SK-N-SH (cell line): Measurements from ENCODE around the gene RASA1. TPM values are rescaled to one million over a fixed set of nuclear protein-coding genes. Genes with fewer than 3 reads are reported as not detected.

Source experiments
- CTCF ChIA-PET: fragments of 300-600, 350-600 bp; formaldehyde crosslinking; extraction: SDS; loops from one replicate; lab custom pipeline; 2021; lab: Yijun Ruan, JAX
- POLR2A ChIA-PET: fragments of 350-600 bp; sonication (Branson Sonifier 250); formaldehyde crosslinking; extraction: SDS; loops from one replicate; lab custom pipeline; 2020; ENCODE audit warnings: antibody characterized with exemption, inconsistent platforms; lab: Yijun Ruan, JAX
- DNase-seq: peaks from one replicate; pipeline ENCODE4 v3.0.0; 2012
- H2AFZ ChIP-seq: fragments of 200-600 bp; sonication (generic); 2 replicates; pipeline ENCODE4 v1.8.1; 2016; ENCODE audit warnings: antibody characterized with exemption, mild to moderate bottlenecking, low read depth
- H3F3A ChIP-seq: fragments of 200-600 bp; sonication (generic); replicated peaks from 2 replicates; pipeline ENCODE3; 2016; ENCODE audit warnings: antibody characterized with exemption, mild to moderate bottlenecking; ENCODE audit not compliant: insufficient read depth
- H3K27ac ChIP-seq, 2 experiments: fragments of 200-500 bp in 1 of 2; fragments of 200-600 bp in 1 of 2; sonication (Bioruptor generic) in 1 of 2; sonication (generic), shearing (Covaris generic) in 1 of 2; 2 replicates each; pipeline versions ENCODE4 v1.5.1 to v1.6.1; 2014 to 2016; ENCODE audit warnings: low read depth in 2 of 2, inconsistent platforms in 1 of 2, low read length in 1 of 2, mild to moderate bottlenecking in 1 of 2, mixed read lengths in 1 of 2
- H3K27me3 ChIP-seq: fragments of 200-600 bp; sonication (generic), shearing (Covaris generic); 2 replicates; pipeline ENCODE4 v1.6.1; 2016; ENCODE audit warnings: mixed run types; ENCODE audit not compliant: insufficient read depth
- H3K36me3 ChIP-seq, 2 experiments: fragments of 200-500 bp in 1 of 2; fragments of 200-600 bp in 1 of 2; sonication (Bioruptor generic) in 1 of 2; sonication (generic) in 1 of 2; replicated peaks in 1 of 2; 2 replicates each; pipeline versions ENCODE3 to v1.5.1; 2014 to 2016; ENCODE audit warnings: low read length in 1 of 2, mild to moderate bottlenecking in 1 of 2; ENCODE audit not compliant: insufficient read depth in 2 of 2, control insufficient read depth in 1 of 2
- H3K4me1 ChIP-seq, 2 experiments: fragments of 200-500 bp in 1 of 2; fragments of 200-600 bp in 1 of 2; sonication (Bioruptor generic) in 1 of 2; sonication (generic), shearing (Covaris generic) in 1 of 2; 2 replicates each; pipeline versions ENCODE4 v1.5.1 to v1.6.1; 2014 to 2016; ENCODE audit warnings: low read depth in 1 of 2, low read length in 1 of 2, mixed run types in 1 of 2; ENCODE audit not compliant: insufficient read depth in 2 of 2, control insufficient read depth in 1 of 2
- H3K4me2 ChIP-seq: fragments of 200-600 bp; sonication (generic), shearing (Covaris generic); 2 replicates; pipeline ENCODE4 v1.6.1; 2017; ENCODE audit warnings: mixed run types
- H3K4me3 ChIP-seq, 2 experiments: fragments of 200-500 bp in 1 of 2; fragments of 200-600 bp in 1 of 2; sonication (Bioruptor generic) in 1 of 2; sonication (generic), shearing (Covaris generic) in 1 of 2; 2 replicates each; pipeline versions ENCODE4 v1.5.1 to v1.8.1; 2014 to 2016; ENCODE audit warnings: low read depth in 2 of 2, inconsistent platforms in 1 of 2, low read length in 1 of 2, mild to moderate bottlenecking in 1 of 2, mixed read lengths in 1 of 2, moderate library complexity in 1 of 2
- H3K79me2 ChIP-seq: fragments of 200-600 bp; sonication (generic); 2 replicates; pipeline ENCODE4 v1.8.1; 2017; ENCODE audit warnings: mild to moderate bottlenecking; ENCODE audit not compliant: insufficient read depth
- H3K9ac ChIP-seq: fragments of 200-600 bp; sonication (generic); 2 replicates; pipeline ENCODE4 v1.6.1; 2017; ENCODE audit warnings: mixed run types
- H3K9me2 ChIP-seq: fragments of 200-600 bp; sonication (generic); 2 replicates; pipeline ENCODE4 v1.6.1; 2017; ENCODE audit warnings: mixed run types
- H3K9me3 ChIP-seq: fragments of 200-600 bp; sonication (generic); 2 replicates; pipeline ENCODE4 v1.6.1; 2017; ENCODE audit warnings: mixed run types, mild to moderate bottlenecking, moderate library complexity
- H4K20me1 ChIP-seq: fragments of 200-600 bp; sonication (generic); 2 replicates; pipeline ENCODE4 v1.6.1; 2017; ENCODE audit warnings: mild to moderate bottlenecking, mixed run types; ENCODE audit not compliant: insufficient read depth
- ELF1 ChIP-seq: IDR thresholded peaks from 2 replicates; pipeline ENCODE4 v1.4.0; 2012
- FOSL2 ChIP-seq: IDR thresholded peaks from 2 replicates; pipeline ENCODE4 v1.4.0; 2012; ENCODE audit warnings: low read depth, mild to moderate bottlenecking, moderate library complexity, borderline replicate concordance
- FOXJ3 ChIP-seq: sonication (generic); formaldehyde crosslinking; IDR thresholded peaks from 2 replicates; pipeline ENCODE4 v1.5.1; 2020; ENCODE audit warnings: mild to moderate bottlenecking, missing genetic modification reagents
- GABPA ChIP-seq: IDR thresholded peaks from 2 replicates; pipeline ENCODE4 v1.4.0; 2012; ENCODE audit warnings: low read depth, mild to moderate bottlenecking
- JUND ChIP-seq: IDR thresholded peaks from 2 replicates; pipeline ENCODE4 v1.4.0; 2012
- MEF2A ChIP-seq: IDR thresholded peaks from 2 replicates; pipeline ENCODE4 v1.4.0; 2012; ENCODE audit warnings: low read depth, borderline replicate concordance
- NFIC ChIP-seq: IDR thresholded peaks from 2 replicates; pipeline ENCODE4 v1.4.0; 2012; ENCODE audit warnings: borderline replicate concordance
- RAD21 ChIP-seq: IDR thresholded peaks from 2 replicates; pipeline ENCODE4 v1.6.1; 2012; ENCODE audit warnings: mild to moderate bottlenecking, low read length
- RCOR1 ChIP-seq: fragments of 150-350 bp; IDR thresholded peaks from 2 replicates; pipeline ENCODE4 v1.6.1; 2017; ENCODE audit warnings: antibody characterized with exemption, low read length
- RFX5 ChIP-seq: IDR thresholded peaks from 2 replicates; pipeline ENCODE4 v1.6.1; 2012; ENCODE audit warnings: mild to moderate bottlenecking, improper control_type of control experiment, low read length
- SIN3A ChIP-seq: IDR thresholded peaks from 2 replicates; pipeline ENCODE4 v1.6.1; 2012; ENCODE audit warnings: low read depth, mild to moderate bottlenecking, low read length, moderate library complexity, borderline replicate concordance
- SMC3 ChIP-seq: IDR thresholded peaks from 2 replicates; pipeline ENCODE4 v1.6.1; 2012; ENCODE audit warnings: low read depth, low read length, improper control_type of control experiment
- WGBS: methylation state at CpG from one replicate; pipeline ENCODE4 v1.1.6; 2017; ENCODE audit warnings: low lambda C conversion rate; 5-methylcytosine and 5-hydroxymethylcytosine counted together
- polyA plus RNA-seq, 3 experiments: library from polyadenylated mRNA; depleted of rRNA; stranded (reverse); fragments of >200 nt; gene quantifications; 2 replicates each; pipeline ENCODE4 v1.2.3, GENCODE V29; 2012
- TF ChIP-seq, protein P1 (sequence below): fragments of 200-600 bp; sonication (generic); IDR thresholded peaks from 2 replicates; pipeline ENCODE4 v1.6.1; 2017; ENCODE audit warnings: antibody characterized with exemption, mild to moderate bottlenecking, moderate library complexity
- TF ChIP-seq, protein P2 (sequence below): fragments of 150-350 bp; IDR thresholded peaks from 2 replicates; pipeline ENCODE4 v1.6.1; 2016; ENCODE audit warnings: mild to moderate bottlenecking, low read depth, low read length
- TF ChIP-seq, protein P3 (sequence below): IDR thresholded peaks from 2 replicates; pipeline ENCODE4 v1.4.0; 2012; ENCODE audit warnings: low read depth, borderline replicate concordance
- TF ChIP-seq, protein P4 (sequence below): IDR thresholded peaks from 2 replicates; pipeline ENCODE4; 2012

RASA1 gene
- polyA plus RNA-seq, 1 of the 3 experiments (the other 2 are of a cell fraction) = 49.1 TPM

DNA sequence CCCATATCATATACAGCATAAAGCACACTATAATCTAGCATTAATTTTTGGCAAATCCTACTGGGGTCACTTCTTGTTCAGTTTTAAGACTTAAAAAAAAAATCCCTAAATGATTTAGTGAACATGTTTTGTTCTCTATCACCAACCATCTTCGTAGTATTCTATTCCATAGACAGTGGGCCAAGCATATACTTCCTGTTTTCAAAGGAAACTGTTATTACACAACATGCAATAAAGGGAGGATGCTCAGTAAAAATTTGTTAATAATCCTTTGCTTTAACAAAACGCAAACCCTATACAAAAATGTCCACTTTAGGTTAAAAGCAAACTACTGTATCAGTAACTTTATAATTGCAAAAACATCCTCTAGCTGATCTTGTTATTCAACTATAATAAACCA, 132.0 kb downstream of the RASA1 start (continued):
- TF ChIP-seq, protein P1, sequence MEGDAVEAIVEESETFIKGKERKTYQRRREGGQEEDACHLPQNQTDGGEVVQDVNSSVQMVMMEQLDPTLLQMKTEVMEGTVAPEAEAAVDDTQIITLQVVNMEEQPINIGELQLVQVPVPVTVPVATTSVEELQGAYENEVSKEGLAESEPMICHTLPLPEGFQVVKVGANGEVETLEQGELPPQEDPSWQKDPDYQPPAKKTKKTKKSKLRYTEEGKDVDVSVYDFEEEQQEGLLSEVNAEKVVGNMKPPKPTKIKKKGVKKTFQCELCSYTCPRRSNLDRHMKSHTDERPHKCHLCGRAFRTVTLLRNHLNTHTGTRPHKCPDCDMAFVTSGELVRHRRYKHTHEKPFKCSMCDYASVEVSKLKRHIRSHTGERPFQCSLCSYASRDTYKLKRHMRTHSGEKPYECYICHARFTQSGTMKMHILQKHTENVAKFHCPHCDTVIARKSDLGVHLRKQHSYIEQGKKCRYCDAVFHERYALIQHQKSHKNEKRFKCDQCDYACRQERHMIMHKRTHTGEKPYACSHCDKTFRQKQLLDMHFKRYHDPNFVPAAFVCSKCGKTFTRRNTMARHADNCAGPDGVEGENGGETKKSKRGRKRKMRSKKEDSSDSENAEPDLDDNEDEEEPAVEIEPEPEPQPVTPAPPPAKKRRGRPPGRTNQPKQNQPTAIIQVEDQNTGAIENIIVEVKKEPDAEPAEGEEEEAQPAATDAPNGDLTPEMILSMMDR = no peak
- TF ChIP-seq GABPA = no peak
- TF ChIP-seq, all 33 proteins: peak for 0

DNA sequence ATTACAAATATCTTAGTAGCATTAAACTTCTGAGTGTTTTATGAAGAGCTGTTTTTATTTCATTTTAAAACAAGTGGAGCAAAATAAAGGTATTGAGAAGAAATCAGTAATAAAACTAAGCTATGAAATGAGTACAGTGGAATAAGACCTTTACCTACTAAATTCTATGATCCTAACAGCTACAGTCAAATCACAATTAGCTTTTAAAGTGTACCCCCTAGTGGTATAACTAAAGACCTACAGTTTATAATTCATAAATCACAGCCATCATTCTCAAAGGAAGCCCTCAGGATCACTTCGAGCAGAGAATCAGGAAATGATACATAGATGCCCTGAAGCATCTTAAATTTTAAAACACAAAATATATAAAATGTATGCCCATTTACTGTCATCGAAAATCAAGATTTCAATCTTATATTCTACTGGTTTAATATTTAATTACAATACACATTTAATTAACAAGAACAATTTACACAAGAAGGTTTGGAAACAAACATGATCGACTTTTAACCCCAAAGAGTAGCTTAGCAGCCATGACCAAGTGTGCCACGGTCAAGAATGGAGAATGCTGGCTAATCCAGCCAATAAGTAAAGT, 132.7 kb downstream of the RASA1 start:
- Histone ChIP-seq H3K4me2 (no peak overlapping the region), H3K9ac (no peak overlapping the region), H3F3A (peaks cover 55% of the 10 kb centered on the region), H3K4me3 (no peak overlapping the region; a peak in 1 of 4 replicates), H2AFZ (no peak overlapping the region), H3K4me1 (peaks cover 0 to 9% of the 10 kb centered on the region in 2 experiments; a peak in 2 of 4 replicates), H3K27ac (peak overlapping the region in 1 of 2 experiments; percentile 45; a peak in 2 of 4 replicates), H3K79me2 (peaks cover 33% of the 10 kb centered on the region; the same call in 1 of the 2 replicates), H4K20me1 (no peaks in the 10 kb centered on the region), H3K27me3 (no peaks in the 10 kb centered on the region), H3K9me2 (no peaks in the 10 kb centered on the region), H3K36me3 (peaks cover 88 to 89% of the 10 kb centered on the region in 2 experiments), H3K9me3 (no peaks in the 10 kb centered on the region; the same call in 1 of the 2 replicates)
- POLR2A ChIA-PET = no interaction called here
- DNase-seq = peak; percentile 35
- no peak for TF ChIP-seq FOXJ3 (CRISPR knock-in tag)
- no peak for TF ChIP-seq RFX5
- no peak for TF ChIP-seq FOSL2
- 0 out of 2 replicates have a peak, but pooled peaks have one; percentile 2 for TF ChIP-seq JUND
- no peak for TF ChIP-seq RCOR1
- TF ChIP-seq, protein P2, sequence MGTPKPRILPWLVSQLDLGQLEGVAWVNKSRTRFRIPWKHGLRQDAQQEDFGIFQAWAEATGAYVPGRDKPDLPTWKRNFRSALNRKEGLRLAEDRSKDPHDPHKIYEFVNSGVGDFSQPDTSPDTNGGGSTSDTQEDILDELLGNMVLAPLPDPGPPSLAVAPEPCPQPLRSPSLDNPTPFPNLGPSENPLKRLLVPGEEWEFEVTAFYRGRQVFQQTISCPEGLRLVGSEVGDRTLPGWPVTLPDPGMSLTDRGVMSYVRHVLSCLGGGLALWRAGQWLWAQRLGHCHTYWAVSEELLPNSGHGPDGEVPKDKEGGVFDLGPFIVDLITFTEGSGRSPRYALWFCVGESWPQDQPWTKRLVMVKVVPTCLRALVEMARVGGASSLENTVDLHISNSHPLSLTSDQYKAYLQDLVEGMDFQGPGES = no peak
- TF ChIP-seq, protein P3, sequence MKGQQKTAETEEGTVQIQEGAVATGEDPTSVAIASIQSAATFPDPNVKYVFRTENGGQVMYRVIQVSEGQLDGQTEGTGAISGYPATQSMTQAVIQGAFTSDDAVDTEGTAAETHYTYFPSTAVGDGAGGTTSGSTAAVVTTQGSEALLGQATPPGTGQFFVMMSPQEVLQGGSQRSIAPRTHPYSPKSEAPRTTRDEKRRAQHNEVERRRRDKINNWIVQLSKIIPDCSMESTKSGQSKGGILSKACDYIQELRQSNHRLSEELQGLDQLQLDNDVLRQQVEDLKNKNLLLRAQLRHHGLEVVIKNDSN = no peak
- TF ChIP-seq, protein P4, sequence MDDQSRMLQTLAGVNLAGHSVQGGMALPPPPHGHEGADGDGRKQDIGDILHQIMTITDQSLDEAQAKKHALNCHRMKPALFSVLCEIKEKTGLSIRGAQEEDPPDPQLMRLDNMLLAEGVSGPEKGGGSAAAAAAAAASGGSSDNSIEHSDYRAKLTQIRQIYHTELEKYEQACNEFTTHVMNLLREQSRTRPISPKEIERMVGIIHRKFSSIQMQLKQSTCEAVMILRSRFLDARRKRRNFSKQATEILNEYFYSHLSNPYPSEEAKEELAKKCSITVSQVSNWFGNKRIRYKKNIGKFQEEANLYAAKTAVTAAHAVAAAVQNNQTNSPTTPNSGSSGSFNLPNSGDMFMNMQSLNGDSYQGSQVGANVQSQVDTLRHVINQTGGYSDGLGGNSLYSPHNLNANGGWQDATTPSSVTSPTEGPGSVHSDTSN = peak; percentile 25; the same call in 1 of the 2 replicates
- TF ChIP-seq SMC3 = peak; percentile 48
- TF ChIP-seq, protein P1 = peak; percentile 77
- TF ChIP-seq RAD21 = peak; percentile 74
- TF ChIP-seq ELF1 = no peak
- no peak for TF ChIP-seq SIN3A
- TF ChIP-seq NFIC = no peak
- no peak for TF ChIP-seq MEF2A
- WGBS = 28% methylated on average over 4 of the region's 4 CpGs
- CTCF ChIA-PET = interaction anchor here (0.6 to 3.1 kb wide), 16 partner anchors 11 to 387 kb away, joined by 3 to 39 read pairs (median 4); partner anchors contain the start of gene CCNH
